Activated T-cell treated with anti-CD3 and anti-CD28 coated beads, Interleukin-2, amount 50 U/mL, for 72 hours (primary cell): ENCODE measurements around the gene PASK. TPM values are rescaled to one million over a fixed set of nuclear protein-coding genes. Genes with fewer than 3 reads are reported as not detected.
"Not testable (repeated sequence)": the region's sequence is repeated elsewhere in the genome, so short reads cannot be mapped to it uniquely, and the experiment has no call there.

Experiments used
- ATAC-seq, 2 donors: fragments of 150-1000 bp; cut with Tn5 transposase; replicated peaks in 1 of 2; 2 replicates each; pipeline ENCODE4 v1.10.0; 2021; ENCODE audit warnings: moderate library complexity in 2 of 2, mild to moderate bottlenecking in 1 of 2
- DNase-seq, 2 donors: peaks; one replicate each; pipeline ENCODE4 v3.0.0; 2021 to 2022; ENCODE audit warnings: mixed read lengths in 1 of 2
- H3K27ac Mint-ChIP-seq: one replicate; pipeline ENCODE4 v1.8.0; 2022; ENCODE audit warnings: mild to moderate bottlenecking, moderate library complexity, mixed read lengths
- H3K27me3 Mint-ChIP-seq: one replicate; pipeline ENCODE4 v1.8.0; 2022; ENCODE audit warnings: low read depth, mixed read lengths
- H3K36me3 Mint-ChIP-seq, 2 donors: one replicate each; pipeline ENCODE4 v1.8.0; 2022; ENCODE audit warnings: mixed read lengths in 2 of 2, mild to moderate bottlenecking in 1 of 2; ENCODE audit not compliant: insufficient read depth in 2 of 2
- H3K4me1 Mint-ChIP-seq: one replicate; pipeline ENCODE4 v1.8.0; 2022; ENCODE audit warnings: low read depth, mixed read lengths
- H3K4me3 Mint-ChIP-seq, 2 donors: one replicate each; pipeline ENCODE4 v1.8.0; 2022; ENCODE audit warnings: mild to moderate bottlenecking in 2 of 2, mixed read lengths in 2 of 2, moderate library complexity in 2 of 2
- H3K9me3 Mint-ChIP-seq, 2 donors: one replicate each; pipeline ENCODE4 v1.8.0; 2022; ENCODE audit warnings: mixed read lengths in 2 of 2
- total RNA-seq, 2 donors: library from RNA; stranded (reverse); gene quantifications; one replicate each; pipeline ENCODE4 v1.2.3, GENCODE V29; 2022

PASK gene
- total RNA-seq, 2 donors from 2014 or later = 123 to 171 TPM

DNA sequence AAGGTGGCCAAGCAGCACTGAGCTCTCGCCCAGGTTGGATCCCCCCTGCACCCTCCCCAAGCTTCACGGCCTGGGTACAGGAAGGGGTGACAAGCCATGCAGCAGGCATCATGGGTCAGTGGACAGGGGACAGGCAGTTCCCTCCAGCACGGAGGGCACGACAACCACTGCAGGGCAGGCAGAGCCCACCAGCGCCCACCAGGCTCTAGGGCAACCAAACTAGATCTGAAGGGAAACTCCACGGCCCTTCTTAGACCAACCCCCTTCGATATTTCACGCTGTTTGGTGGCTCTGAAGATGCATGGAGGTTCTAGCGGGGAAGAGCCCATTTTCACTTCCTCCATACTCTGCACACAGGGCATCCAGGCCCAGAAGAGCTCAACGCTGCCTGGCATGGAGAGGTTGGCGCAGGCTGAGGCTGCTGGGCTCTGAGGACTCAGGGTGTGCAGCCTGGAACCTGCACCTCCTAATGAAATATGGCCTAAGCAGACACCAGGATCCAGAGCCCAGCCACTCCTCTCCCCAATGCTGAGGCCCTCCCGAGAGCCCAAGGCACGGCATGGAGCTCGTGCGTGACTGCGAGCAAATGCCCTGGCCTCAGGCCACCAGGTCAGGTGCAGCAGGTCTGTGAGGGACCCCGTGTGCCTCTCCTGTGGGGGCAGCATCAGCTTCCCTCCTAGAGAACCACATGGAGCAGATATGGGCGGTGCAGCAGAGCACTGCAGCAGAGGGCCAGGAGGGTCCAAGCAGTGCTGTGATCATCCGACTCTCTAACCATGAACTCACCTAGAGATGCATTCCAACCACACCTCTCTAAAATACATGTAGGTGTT, 38.4 kb downstream of the PASK start:
- no peaks in the 10 kb centered on the region for H3K9me3 Mint-ChIP-seq
- peaks cover 20 to 39% of the 10 kb centered on the region in 2 donors for H3K36me3 Mint-ChIP-seq
- no peaks in the 10 kb centered on the region for H3K27me3 Mint-ChIP-seq
- H3K4me3 Mint-ChIP-seq = peak overlapping the region; percentile 67 to 84
- no peak overlapping the region for H3K27ac Mint-ChIP-seq
- DNase-seq (no peak), ATAC-seq (peak in 1 of 2 donors; percentile 19)
- peaks cover 51% of the 10 kb centered on the region for H3K4me1 Mint-ChIP-seq

DNA sequence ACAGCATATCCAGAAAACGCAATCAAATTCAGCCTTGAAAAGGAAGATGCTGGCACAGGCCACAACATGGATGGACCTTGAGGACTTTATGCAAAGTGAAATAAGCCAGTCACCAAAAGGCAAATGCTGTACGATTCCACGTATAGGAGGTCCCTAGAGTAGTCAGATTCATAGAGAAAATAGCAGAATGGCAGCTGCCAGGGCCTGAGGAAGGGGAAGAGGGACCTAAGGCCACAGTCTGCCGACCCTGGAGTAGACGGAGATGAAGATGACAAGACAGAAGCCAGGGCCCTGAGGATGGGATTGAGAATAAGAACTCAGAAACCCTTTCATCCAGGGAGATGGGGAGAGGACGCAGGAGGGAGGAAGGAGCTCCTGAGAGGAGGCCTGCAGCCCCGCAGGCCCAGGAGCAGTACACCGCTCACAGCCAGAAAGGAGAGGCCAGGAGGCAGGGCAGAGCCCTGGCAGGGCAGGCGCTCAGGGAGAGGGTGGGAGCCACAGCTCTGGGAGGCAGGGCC, 39.1 kb downstream of the PASK start:
- no peak for DNase-seq
- peak overlapping the region; percentile 82 for H3K27ac Mint-ChIP-seq
- peak overlapping the region; percentile 67 to 84 for H3K4me3 Mint-ChIP-seq
- no peaks in the 10 kb centered on the region for H3K27me3 Mint-ChIP-seq
- H3K36me3 Mint-ChIP-seq = peaks cover 18 to 42% of the 10 kb centered on the region in 2 donors
- ATAC-seq = no peak
- H3K4me1 Mint-ChIP-seq = peaks cover 58% of the 10 kb centered on the region
- H3K9me3 Mint-ChIP-seq = no peaks in the 10 kb centered on the region

DNA sequence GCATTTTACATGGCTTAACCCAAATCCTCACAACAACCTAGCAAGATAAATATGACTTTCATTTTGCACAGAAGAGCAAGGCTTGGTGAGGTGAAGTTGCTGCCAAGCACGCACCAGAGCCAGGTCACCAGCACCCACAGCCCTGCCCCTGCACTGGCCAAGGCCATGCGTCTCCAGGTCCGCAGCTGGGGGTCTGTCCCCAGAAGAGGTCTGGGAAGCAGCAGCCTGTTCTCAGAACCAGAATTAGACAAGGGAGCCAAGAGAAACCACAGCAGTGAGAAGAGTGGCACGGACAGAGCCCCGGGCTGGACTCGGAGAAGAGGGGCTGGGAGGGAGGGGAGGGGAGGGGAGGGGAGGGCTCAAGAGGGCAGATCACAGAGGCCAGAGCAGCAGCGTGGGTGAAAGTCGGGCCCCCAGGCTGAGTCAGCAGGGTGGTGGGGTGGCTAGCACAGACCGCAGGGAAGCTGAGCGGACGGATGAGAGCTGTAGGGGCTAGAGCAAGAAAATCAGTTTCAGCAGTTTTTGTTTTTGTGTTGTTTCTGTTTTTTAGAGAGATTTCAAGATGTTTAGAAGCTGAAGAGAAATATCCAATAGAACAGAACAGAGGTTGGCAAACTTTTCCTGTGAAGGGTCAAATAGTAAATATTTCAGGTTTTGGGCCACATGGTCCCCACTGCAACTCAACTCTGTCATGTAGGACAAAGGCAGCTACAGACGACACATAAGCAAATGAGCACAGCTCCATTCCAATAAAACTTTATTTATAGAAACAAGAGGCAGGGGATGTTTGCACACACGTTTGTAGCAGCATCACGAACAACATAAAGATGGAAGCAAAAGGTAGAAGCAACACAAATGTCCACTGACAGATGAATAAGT, 39.8 kb downstream of the PASK start:
- peak overlapping the region; percentile 84 for H3K27ac Mint-ChIP-seq
- no peaks in the 10 kb centered on the region for H3K27me3 Mint-ChIP-seq
- DNase-seq (peak in 1 of 2 donors; percentile 64), ATAC-seq (peak; percentile 55 to 62)
- no peaks in the 10 kb centered on the region for H3K9me3 Mint-ChIP-seq
- peaks cover 61% of the 10 kb centered on the region for H3K4me1 Mint-ChIP-seq
- peaks cover 15 to 37% of the 10 kb centered on the region in 2 donors for H3K36me3 Mint-ChIP-seq
- peak overlapping the region; percentile 67 to 84 for H3K4me3 Mint-ChIP-seq

DNA sequence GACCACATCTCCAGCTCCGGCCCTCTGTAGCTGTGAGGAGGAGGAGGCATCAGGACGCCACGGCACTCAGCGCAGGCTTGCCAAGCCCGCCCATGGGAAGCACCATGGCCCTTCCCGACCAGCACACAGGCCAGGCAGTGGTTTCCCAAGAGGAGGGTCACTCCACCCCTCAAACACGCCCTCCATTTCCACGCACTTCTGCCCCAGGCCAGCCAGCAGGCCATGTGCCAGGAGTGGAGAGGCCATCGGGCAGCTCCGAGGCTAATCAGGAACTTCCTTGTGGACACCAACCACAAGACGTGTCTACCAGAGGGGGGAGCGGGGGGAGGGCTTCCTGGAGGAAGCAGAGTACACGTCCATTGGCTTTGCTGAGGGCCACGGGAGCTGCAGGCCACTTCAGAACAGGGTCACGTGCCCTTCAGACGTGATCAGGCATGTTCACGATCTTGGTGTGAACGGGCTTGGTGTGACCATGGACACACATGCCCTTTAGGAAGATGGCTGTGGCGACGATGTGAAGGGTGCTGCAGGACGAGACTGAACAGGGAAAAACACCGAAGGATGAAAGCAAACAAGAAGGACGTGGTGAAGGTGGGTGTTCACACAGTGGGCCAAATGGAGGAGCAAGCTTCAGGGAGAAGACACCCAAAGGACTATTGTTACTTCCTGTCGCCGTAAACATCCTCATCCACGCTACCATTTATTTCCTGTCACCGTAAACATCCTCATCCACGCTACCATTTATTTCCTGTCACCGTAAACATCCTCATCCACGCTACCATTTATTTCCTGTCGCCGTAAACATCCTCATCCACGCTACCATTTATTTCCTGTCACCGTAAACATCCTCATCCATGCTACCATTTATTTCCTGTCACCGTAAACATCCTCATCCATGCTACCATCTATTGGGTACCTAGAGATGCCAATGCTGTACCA, 40.7 kb downstream of the PASK start:
- Mint-ChIP-seq H3K9me3 (no peaks in the 10 kb centered on the region), H3K27ac (peak overlapping the region; percentile 84), H3K36me3 (peaks cover 15 to 37% of the 10 kb centered on the region in 2 donors), H3K4me1 (peaks cover 69% of the 10 kb centered on the region), H3K4me3 (peak overlapping the region; percentile 67 to 84), H3K27me3 (no peaks in the 10 kb centered on the region)
- no peak for DNase-seq
- no peak for ATAC-seq

DNA sequence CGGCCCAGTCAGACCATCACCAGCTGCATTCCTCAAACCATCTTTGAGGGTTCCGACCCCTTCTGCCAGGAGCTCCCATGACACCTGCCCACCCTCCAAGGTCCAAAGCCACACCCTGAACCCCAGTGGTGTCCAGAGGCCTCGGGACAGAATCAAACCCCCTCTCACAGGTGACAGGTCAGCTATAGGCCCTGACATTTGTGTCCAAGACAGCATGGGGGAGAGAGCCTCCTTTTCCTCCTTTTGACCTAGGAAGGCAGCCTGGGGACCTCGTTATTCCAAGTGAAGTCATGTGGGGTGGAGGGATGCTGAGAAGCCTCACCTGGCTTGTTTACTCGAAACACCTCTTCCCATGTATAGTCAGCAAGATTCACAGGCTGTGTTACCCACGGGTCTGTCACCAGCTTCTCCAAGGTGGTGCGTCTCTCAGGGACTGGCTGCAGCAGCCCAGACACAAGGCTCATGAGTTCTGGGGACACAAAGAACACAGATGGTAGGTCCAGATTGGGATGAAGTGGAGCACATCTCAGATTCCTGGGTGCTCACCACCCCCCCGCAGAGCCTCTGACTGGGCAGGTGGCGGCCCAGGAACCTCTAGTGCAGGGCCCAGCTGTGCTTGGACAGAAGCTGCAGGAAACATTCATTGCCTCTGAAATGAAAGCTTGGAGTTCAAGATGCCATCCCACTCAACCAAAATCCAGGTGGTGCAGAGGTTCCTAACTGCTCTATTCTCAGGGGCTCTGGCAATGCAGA, 42.1 kb downstream of the PASK start:
- Mint-ChIP-seq H3K4me3 (no peak overlapping the region), H3K36me3 (peaks cover 13 to 35% of the 10 kb centered on the region in 2 donors), H3K9me3 (no peaks in the 10 kb centered on the region), H3K4me1 (peaks cover 67% of the 10 kb centered on the region), H3K27ac (peak overlapping the region; percentile 71), H3K27me3 (no peaks in the 10 kb centered on the region)
- DNase-seq (no peak), ATAC-seq (no peak)

DNA sequence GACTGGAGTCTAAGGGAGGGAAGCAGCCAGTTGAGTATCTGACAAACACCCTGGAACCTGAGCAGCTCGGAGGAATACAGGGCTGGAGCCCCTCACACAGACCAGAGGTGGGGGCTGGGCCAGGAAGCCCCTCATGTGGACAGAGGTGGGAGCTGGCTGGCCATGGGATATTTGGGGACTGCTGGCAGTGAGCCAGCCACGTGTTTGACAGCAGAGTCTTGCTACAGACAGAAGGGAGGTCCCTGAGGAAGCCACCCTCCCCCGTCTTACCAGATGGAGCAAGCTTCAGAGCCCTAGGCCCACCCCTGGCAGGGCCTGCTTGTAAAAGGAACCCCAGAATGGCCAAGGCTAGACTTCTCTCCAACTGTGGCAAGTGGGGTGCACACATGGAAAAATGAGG, 43.6 kb downstream of the PASK start:
- no peak overlapping the region for H3K27ac Mint-ChIP-seq
- H3K4me1 Mint-ChIP-seq = peaks cover 67% of the 10 kb centered on the region
- no peaks in the 10 kb centered on the region for H3K27me3 Mint-ChIP-seq
- no peak overlapping the region for H3K4me3 Mint-ChIP-seq
- ATAC-seq (no peak), DNase-seq (no peak)
- H3K9me3 Mint-ChIP-seq = no peaks in the 10 kb centered on the region
- H3K36me3 Mint-ChIP-seq = peaks cover 12 to 30% of the 10 kb centered on the region in 2 donors

DNA sequence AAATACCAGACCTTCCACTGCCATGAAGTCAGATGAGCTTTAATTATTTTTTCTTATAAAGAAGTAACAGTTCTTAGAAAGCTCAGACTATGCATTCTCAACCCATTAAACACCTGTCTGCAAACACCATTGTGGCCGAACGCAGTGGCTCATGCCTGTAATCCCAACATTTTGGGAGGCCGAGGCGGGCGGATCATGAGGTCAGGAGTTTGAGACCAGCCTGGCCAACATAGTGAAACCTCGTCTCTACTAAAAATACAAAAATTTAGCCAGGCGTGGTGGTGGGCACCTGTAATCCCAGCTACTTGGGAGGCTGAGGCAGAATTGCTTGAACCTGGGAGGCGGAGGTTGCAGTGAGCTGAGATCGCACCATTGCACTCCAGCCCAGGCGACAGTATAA, 44.7 kb downstream of the PASK start:
- H3K27me3 Mint-ChIP-seq, ATAC-seq, DNase-seq, H3K27ac Mint-ChIP-seq, H3K9me3 Mint-ChIP-seq: not testable (repeated sequence)
- peak overlapping the region in 1 of 2 donors; percentile 97 for H3K4me3 Mint-ChIP-seq
- peaks cover 69% of the 10 kb centered on the region for H3K4me1 Mint-ChIP-seq
- H3K36me3 Mint-ChIP-seq = peaks cover 6 to 23% of the 10 kb centered on the region in 2 donors

DNA sequence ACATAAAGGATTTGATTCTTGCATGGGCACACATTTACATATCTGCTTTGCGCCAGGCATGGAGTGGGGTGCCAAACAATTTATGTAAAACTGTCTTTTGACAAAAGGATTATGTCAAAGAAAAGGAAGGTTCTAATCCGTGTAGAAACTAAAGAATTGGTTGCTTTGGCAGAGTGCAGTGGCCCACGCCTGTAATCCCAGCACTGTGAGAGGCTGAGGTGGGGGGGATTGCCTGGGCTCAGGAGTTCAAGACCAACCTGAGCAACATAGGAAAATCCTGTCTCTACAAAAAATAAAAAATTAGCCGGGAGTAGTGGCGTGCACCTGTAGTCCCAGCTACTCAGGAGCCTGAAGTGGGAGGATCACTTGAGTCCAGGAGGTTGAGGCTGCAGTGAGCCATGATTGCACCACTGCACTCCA, 46.1 kb downstream of the PASK start:
- ATAC-seq (no peak), DNase-seq (no peak)
- Mint-ChIP-seq H3K27me3 (no peaks in the 10 kb centered on the region), H3K4me3 (peak overlapping the region; percentile 97 to 98), H3K9me3 (no peaks in the 10 kb centered on the region), H3K27ac (peak overlapping the region; percentile 95), H3K4me1 (peaks cover 70% of the 10 kb centered on the region), H3K36me3 (peaks cover 1 to 24% of the 10 kb centered on the region in 2 donors)

DNA sequence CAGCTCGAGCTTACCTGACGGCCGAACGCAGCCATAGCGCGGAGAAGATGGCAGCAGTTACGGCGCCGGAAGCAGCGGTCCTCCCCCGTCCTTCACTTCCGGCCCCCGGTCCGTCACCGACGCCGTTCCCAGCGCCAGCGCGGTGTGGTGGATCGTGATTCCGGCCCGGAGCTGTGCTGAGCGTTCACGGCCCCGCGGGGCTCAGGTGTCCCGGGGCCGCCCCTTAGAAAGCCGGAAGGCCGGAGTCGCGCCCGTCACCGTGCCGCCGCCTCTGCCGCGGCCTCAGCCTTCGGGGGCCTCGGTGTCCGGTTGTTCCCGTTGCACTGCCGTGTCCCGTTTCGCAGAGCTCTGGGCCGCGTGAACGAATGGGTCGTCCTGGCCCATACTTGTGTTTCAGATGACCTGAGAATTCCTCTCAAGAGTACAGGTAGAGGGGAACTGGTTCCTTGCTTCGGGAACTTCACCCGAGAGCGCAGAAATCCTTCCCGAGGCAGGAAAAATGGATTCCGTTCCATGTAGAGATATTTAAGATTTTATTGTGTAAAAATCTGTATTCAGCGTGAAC, 47.0 kb downstream of the PASK start, which contains the start of gene MTERF4:
Gene MTERF4 (minus strand): TSS at position 49 of the 565 bp plus-strand sequence. CDS start 14 bp downstream, at position 35.
- Mint-ChIP-seq H3K4me1 (peaks cover 72% of the 10 kb centered on the region), H3K27ac (peak within 1 kb of the TSS; percentile 95), H3K27me3 (no peaks in the 10 kb centered on the region), H3K4me3 (peak within 1 kb of the TSS; percentile 97 to 98), H3K36me3 (peaks cover 4 to 27% of the 10 kb centered on the region in 2 donors), H3K9me3 (no peaks in the 10 kb centered on the region)
- DNase-seq (peak; percentile 92 to 95), ATAC-seq (peak; percentile 99)

DNA sequence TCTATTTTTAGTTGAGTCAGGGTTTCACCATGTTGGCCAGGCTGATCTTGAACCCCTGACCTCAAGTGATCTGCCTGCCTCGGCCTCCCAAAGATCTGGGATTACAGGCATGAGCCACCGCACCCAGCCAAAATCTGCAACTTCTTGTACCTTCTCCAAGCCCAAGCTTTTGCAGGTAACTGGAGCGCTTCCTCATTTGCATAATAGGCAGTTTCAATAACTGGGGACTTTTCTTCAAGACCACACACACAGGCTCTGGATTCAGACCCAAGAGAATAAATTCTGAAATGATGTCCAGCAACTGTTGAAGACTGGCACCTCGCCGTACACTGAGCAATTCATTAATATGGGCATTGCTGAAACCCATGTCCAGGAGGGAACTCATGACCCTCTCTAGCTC, 50.0 kb downstream of the PASK start:
- Mint-ChIP-seq H3K4me3 (peak overlapping the region in 1 of 2 donors; percentile 0), H3K4me1 (peaks cover 78% of the 10 kb centered on the region), H3K27me3 (no peaks in the 10 kb centered on the region), H3K9me3 (no peaks in the 10 kb centered on the region), H3K36me3 (peaks cover 16 to 39% of the 10 kb centered on the region in 2 donors), H3K27ac (peak overlapping the region; percentile 94)
- DNase-seq (no peak), ATAC-seq (no peak)

DNA sequence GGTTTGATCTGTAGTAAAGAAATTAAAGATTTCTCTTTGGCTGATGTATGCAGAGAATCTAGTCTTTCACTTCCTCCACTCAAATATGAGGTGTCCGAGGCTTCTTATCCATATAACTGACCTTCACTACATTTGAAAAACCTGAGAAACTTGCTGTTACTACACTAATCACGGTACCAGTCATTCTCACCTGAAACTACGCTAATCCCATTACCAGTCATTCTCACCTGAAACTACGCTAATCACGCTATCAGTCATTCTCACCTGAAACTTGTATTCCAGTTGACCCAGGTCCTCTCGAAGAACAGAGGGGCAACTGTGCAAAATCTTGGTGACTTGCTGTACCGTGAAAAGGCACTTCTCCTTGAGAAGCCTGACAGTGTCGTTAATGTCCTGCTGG, 52.3 kb downstream of the PASK start:
- peaks cover 17 to 41% of the 10 kb centered on the region in 2 donors for H3K36me3 Mint-ChIP-seq
- no peaks in the 10 kb centered on the region for H3K9me3 Mint-ChIP-seq
- H3K4me3 Mint-ChIP-seq = peak overlapping the region; percentile 78 to 87
- H3K27ac Mint-ChIP-seq = peak overlapping the region; percentile 94
- peaks cover 64% of the 10 kb centered on the region for H3K4me1 Mint-ChIP-seq
- ATAC-seq (peak; percentile 67 to 73), DNase-seq (no peak)
- no peaks in the 10 kb centered on the region for H3K27me3 Mint-ChIP-seq
